ENCODE measurements around the gene ADAMTS17.

DNA sequence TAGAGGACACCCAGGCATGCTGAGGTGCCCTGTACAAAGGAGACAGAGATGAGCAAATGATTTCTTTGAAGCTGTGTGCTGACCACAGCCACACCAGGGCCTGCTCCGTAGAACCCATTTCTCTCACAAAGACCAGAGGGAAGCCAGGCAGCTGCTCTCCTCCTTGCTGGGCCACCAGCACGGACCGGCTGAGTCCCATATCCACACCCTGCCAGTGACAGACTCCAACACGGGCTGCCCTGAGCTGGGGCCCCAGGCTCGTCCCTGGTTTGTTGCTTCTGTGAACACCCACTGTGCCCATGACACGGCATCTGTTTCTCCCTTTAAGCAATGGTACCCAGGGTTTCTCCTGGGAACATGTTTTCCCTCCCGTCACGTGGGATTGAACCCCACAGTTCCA is 284.5 kb downstream of the ADAMTS17 start:
- TF ChIP-seq, protein P1, sequence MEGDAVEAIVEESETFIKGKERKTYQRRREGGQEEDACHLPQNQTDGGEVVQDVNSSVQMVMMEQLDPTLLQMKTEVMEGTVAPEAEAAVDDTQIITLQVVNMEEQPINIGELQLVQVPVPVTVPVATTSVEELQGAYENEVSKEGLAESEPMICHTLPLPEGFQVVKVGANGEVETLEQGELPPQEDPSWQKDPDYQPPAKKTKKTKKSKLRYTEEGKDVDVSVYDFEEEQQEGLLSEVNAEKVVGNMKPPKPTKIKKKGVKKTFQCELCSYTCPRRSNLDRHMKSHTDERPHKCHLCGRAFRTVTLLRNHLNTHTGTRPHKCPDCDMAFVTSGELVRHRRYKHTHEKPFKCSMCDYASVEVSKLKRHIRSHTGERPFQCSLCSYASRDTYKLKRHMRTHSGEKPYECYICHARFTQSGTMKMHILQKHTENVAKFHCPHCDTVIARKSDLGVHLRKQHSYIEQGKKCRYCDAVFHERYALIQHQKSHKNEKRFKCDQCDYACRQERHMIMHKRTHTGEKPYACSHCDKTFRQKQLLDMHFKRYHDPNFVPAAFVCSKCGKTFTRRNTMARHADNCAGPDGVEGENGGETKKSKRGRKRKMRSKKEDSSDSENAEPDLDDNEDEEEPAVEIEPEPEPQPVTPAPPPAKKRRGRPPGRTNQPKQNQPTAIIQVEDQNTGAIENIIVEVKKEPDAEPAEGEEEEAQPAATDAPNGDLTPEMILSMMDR (IDR thresholded peaks at IDR 0.05), result no peak
- no peak for TF ChIP-seq POLR2A (IDR thresholded peaks at IDR 0.05)

All from testis (tissue), 2 donors.